ENCODE data around the gene UAP1.

Gene UAP1

DNA sequence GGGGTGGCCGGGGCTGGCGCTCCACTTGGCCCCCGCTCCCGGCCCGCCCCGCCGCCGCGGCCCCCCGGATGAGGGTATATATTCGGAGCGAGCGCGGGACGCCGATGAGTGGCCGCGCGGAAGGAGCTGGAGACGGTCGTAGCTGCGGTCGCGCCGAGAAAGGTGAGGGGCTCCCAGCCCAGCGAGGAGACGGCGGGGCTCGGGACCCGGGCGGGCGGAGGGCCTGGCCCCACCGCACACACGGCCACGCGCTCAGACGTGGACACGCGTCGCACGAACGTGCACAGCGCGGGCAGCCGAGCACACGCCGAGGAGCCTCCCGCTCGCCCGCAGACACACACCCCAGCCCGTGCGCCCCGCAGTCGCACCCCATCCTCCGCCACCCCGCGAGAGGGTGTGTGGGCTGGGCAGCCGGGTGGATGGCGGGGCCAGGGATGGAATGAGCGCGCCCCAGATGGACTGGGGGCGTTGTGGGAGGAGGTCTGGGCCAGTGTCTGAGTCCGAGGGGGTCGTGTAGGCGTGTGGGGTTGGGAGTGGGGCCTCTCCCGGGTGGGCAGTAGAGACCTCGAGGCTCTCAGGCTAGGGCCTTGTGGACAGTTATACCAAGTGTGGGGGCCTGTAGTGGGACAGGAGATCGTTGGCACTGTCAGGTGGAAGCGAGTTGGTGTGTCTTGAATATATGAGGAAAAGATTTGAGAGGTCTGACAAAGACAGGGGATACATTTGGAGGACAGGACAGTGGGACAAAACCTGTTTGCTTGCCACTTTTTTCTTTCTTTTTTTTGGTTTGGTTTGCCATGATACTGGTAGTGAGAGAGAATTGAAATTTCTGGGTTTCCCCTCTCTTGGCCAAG, at the start of gene UAP1:
TSS of gene UAP1 (plus strand) at position 107 of the 854 bp plus-strand sequence. CDS start 4,347 bp downstream, outside the sequence.
- TF ChIP-seq, protein P1, sequence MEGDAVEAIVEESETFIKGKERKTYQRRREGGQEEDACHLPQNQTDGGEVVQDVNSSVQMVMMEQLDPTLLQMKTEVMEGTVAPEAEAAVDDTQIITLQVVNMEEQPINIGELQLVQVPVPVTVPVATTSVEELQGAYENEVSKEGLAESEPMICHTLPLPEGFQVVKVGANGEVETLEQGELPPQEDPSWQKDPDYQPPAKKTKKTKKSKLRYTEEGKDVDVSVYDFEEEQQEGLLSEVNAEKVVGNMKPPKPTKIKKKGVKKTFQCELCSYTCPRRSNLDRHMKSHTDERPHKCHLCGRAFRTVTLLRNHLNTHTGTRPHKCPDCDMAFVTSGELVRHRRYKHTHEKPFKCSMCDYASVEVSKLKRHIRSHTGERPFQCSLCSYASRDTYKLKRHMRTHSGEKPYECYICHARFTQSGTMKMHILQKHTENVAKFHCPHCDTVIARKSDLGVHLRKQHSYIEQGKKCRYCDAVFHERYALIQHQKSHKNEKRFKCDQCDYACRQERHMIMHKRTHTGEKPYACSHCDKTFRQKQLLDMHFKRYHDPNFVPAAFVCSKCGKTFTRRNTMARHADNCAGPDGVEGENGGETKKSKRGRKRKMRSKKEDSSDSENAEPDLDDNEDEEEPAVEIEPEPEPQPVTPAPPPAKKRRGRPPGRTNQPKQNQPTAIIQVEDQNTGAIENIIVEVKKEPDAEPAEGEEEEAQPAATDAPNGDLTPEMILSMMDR (IDR thresholded peaks at IDR 0.05; ENCODE audit: low read depth, low read length), result no peak
- H3K4me3 ChIP-seq (ENCODE audit: low read depth, low read length), result peak within 1 kb of the TSS; percentile 92

DNA sequence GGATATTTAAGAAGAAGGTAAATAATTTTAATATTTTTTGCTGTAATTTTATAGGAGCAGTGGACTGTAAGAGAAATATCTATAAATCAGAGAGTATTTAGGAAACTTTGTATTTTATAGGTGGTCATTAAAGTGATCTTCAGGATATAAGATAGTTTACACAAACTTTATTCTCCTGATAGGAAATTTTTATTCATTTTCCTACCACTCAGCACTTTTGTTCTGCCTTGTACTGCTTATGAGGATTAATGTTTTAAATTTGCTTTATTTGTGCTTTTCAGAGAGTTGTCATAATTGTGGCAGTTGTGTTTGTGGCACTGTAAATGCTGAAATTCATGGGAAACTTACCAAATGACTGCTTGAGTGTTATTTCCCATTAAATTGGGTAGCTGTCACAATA, 34.2 kb upstream of the UAP1 start:
- no peak overlapping the region for H3K4me3 ChIP-seq (ENCODE audit: low read depth, low read length)
- TF ChIP-seq, protein P1 (IDR thresholded peaks at IDR 0.05; ENCODE audit: low read depth, low read length), result no peak

DNA sequence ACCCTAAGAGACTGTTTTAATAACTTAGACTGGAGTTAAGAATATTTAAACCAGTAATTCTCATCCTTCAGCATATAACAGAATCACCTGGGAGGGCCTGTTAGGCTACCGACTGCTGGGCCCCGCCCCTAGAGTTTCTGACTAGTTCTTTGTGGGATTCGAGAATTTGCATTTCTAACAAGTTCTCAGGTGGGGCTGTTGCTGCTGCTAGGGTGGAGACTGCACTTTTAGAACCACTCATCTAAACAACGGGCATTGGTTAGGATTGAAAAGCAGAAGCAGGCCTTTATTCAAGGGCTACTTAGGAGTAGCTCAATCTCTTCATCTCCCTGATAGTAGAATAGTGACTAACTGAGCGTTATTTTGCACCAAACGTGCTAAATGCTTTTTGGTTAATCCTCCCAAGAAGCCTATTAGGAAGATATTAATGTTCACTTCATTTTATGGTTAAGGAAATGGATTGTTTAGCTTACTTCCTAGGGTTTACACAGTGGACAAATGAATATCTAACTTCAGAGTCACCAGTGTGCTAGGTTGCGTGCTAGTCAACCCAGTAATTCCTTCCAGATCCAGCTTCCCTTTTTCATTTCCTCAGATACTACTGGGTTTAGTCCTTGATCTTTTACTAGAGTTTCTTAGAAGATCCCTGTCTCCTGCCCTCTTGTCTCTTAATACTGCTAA, 31.1 kb upstream of the UAP1 start:
- H3K4me3 ChIP-seq (ENCODE audit: low read depth, low read length), result no peak overlapping the region
- TF ChIP-seq, protein P1 (IDR thresholded peaks at IDR 0.05; ENCODE audit: low read depth, low read length), result no peak

DNA sequence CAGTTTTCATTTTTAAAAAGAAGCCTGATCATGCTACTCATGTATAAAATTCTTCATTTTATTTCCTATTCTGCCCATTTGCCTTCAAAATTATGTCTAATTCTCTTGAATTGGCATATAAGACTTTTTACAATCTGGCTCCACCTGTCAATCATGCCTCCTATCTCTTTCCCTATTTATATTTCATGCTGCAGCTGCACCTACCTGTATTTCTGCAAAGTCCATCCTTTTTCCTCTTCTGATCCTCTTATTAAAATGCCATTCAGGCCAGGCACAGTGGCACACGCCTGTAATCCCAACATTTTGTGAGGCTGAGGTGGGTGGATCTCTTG, 30.6 kb upstream of the UAP1 start:
- no peak overlapping the region for H3K4me3 ChIP-seq (ENCODE audit: low read depth, low read length)
- TF ChIP-seq, protein P1 (IDR thresholded peaks at IDR 0.05; ENCODE audit: low read depth, low read length), result no peak

DNA sequence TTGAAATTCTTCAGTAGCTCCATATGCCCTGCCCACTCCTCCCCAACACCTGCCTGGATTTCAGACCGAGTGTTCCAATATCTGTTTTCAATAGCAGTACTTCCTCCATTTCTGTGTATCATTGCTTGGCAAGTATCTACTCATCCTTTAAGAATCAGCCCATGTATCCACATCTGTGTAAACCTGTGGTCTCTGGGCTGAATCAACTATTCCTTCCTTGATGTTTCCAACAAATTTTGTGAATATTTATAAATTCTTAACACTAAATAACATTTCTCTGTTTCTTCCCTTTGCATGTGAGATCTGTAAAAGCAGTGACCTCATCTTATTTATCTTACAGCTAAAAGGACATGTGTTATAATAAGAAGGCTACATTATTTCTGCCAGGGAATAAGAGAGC, 26.0 kb upstream of the UAP1 start:
- TF ChIP-seq, protein P1 (IDR thresholded peaks at IDR 0.05; ENCODE audit: low read depth, low read length), result no peak
- no peak overlapping the region for H3K4me3 ChIP-seq (ENCODE audit: low read depth, low read length)

DNA sequence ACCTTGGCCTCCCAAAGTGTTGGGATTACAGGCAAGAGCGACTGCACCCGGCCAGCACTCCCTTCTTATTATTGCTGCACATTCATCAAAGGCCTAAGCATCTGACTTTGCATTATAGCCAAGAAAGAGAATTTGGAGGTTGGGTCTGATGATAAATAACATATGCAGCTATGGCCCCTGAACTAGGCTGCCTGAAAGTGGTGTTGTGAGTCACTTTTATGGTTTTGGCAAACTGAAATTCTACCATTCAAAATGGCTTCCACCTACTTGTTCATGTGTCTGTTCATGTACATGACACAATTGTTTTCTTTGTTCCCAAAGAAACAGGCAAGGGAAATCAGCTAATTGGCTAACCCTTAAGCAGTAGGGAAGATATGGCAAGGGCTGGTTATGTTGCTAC, 25.0 kb upstream of the UAP1 start:
- H3K4me3 ChIP-seq (ENCODE audit: low read depth, low read length), result no peak overlapping the region
- TF ChIP-seq, protein P1 (IDR thresholded peaks at IDR 0.05; ENCODE audit: low read depth, low read length), result no peak

DNA sequence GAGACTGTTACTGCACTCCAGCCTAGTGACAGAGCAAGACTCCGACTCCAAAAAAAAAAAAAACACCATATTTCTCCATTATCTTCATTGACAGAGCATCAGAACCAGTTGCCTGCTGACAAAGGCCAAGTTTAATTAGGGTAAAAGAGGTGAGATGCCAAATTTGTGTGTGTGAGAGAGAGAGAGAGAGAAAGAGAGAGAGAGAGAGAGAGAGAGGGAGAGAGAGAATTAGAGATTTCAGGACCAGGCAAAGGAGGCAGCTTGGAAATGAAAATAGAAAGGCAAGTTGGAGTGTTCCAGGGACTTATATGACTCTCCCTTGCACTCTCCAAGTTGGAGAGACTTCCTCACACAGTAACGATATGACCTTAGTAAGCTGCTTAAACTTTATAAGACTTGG, 24.3 kb upstream of the UAP1 start:
- no peak overlapping the region for H3K4me3 ChIP-seq (ENCODE audit: low read depth, low read length)
- TF ChIP-seq, protein P1 (IDR thresholded peaks at IDR 0.05; ENCODE audit: low read depth, low read length), result no peak
